Hematopoietic multipotent progenitor cell treated with erythropoietin and hydrocortisone succinate and interleukin-3 and kit ligand, for 4 days (in vitro differentiated cells): Measurements from ENCODE around the gene ZNF428.

ENCODE experiments used
- DNase-seq: peaks from one replicate; pipeline ENCODE4 v3.0.0-alpha.2; 2015

The ZNF428 gene

DNA sequence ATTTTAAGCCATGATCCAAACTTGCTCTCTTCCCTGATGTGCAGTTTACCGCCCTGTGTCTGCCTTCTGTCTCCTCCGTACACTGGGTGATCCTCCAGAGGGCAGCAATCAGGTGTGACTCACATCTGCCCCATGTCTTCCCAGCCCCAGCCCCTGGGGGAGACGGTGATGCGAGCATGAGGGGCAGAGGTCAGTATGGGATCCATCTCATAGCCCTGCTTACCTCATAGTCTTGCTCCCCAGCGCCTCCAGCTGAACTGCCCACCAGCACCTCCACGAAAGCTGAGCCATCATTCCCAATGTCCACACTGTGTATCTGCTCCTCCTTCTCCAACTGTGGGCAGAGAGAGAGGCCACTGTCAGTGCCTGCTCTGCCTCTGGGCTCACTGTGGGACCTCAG, 58.7 kb downstream of the ZNF428 start:
- DNase-seq = peak; percentile 55
